T-helper 1 cell treated with Interleukin-12 subunit alpha and Interleukin-12 subunit beta and Interleukin-4 antibody, amounts not matched to agents 30 ng/mL and 1 ng/mL, for 36 hours (primary cell): ENCODE results near the gene HERC6. TPM values are rescaled to one million over a fixed set of nuclear protein-coding genes. Genes with fewer than 3 reads are reported as not detected.
"Not testable (repeated sequence)": the region's sequence is repeated elsewhere in the genome, so short reads cannot be mapped to it uniquely, and the experiment has no call there.

ENCODE experiments used
- intact Hi-C: fragments of 100-400 bp; cut with micrococcal nuclease; formaldehyde crosslinking; loops from one replicate; pipeline ENCODE4 v1.15.1; 2024
- total RNA-seq: library from RNA; stranded (reverse); gene quantifications from 2 replicates; pipeline ENCODE4 v1.2.3, GENCODE V29; 2022

The HERC6 gene
- 53.0 and 55.2 TPM in 2 replicates for total RNA-seq

DNA sequence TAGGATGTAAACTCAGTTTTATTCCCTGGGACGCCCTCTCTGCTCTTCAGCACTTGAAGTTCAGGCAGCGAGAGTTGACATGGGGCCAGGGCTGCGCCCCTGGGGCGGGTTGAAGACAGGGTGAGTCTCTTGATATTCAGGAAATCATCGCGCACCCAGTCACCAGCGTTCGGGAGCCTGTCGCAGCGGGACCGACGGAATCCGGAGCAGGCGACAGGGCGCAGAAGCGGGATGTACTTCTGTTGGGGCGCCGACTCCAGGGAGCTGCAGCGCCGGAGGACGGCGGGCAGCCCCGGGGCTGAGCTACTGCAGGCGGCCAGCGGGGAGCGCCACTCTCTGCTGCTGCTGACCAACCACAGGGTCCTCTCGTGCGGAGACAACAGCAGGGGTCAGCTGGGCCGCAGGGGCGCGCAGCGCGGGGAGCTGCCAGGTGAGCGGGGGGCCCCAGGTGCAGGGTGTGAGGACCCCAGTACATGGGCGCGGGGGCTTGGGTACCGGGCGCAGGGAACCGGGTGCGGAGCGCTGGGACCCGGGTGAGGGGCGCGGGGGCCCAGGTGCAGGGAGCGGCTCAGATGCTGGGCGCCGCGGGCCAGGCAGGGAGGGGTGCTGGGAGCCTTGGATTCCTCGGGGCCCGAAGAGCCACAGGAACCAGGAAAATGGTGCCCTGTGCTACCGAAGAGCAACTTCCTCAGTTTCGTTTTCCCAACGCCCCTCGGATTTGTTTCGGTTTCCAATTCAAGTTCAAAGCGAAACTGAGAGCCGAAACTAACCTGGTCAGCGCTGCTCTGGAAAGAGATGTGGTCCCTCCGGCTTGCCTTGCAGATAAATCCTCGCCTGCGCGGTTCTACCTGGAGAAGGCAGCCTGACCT is at the start of gene HERC6:
HERC6 (plus strand) TSS at position 162 of the 869 bp plus-strand sequence; CDS start at position 232, 70 bp downstream.
- intact Hi-C loops, result loop anchor here (1.0 to 2.0 kb wide), 5 partner anchors 10 to 370 kb away; partner anchors contain the start of genes HERC3 and HERC5

DNA sequence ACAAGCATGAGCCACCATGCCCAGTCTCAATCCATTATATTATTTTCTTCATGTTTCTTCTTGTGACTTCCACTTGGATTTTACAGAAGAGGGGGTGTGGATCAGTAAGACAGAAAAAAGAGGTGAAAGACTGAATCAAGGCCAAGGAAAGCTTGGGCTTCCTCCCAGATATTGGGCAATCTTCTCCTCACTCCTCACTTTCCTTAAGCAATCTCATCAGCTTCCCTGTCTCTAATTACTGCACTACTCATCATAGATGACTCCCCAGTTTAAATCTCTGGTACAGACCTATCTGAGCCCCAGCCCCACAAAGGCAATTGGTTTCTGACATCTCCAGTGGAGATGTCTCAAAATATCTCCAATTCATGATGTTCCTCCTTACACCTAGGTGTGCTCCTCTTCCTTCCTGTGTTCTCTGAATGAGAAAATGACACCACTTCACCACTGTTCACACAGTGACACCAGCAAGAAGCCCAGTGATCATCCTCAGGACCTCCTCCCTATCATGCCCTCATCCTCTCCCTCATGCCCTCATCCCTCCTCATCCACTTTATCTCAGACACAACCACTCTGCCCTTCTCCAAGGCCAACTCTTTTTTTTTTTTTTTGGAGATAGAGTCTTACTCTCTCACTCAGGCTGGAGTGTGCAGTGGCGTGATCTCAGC is 44.8 kb upstream of the HERC6 start:
- intact Hi-C loops, result no loop called here

DNA sequence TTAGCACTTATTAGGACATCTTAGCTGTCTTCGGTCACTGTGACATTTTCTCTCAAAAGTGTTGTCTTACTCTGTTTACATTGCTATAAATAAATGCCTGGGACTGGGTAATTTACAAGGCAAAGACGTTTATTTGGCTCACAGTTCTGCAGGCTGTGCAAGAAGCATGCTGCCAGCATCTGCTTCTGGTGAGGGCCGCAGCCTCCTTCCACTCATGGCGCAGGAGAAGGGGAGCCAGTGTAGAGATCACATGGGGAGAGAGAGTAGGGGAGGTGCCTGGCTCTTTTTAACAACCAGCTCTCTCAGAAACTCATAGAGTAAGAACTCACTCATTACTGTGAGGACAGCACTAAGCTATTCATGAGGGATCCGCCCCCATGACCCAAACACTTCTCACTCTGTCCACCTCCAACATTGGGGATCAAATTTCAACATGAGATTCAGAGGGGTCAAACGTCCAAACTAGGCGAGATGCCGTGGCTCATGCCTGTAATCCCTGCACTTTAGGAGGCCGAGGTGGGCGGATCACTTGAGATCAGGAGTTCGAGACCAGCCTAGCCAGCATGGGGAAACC is 43.5 kb upstream of the HERC6 start:
- intact Hi-C loops, result no loop called here

DNA sequence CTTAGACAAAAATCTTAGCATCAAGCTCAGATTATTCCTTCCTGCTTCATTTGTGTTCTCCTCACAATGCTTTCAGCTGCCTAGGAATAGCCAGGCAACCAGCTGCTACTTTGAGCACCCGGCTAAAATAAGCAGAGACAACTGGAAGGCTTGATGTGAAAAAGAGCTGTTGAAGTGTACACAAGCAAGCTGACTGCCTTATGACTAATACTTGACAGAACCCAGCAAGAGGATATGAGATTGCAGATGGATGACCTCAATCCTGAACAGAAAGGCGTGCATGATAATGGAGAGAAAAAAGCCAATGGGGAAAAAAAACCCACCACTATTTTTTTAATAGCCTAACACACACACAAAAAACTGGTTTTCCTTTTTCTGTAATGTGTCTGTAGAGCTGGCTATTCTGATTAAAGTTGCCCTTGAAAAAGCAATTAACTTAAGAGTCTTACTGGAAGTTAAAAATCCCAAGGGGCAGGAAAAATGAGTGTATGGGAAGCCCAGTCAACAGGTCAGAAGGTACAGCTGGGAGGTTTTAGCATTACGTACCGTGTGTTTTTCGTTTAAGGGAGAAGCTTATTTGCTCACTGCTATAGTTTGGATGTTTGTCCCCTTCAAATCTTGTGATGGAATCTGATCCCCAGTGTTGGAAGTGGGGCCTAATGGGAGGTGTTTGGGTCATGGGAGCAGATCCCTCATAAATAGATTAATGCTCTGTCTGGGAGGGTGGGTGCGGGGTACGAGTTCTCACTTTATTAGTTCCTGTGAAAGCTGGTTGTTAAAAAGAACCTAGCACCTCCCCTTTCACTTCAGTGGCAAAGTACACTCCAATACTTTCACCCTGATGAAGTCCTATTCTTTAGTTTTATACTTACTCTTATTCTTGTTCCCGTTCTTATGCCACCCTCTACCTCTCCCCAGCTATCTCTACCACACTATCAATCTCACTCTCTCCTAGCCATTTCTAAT is 37.1 kb upstream of the HERC6 start:
- intact Hi-C loops, result no loop called here

DNA sequence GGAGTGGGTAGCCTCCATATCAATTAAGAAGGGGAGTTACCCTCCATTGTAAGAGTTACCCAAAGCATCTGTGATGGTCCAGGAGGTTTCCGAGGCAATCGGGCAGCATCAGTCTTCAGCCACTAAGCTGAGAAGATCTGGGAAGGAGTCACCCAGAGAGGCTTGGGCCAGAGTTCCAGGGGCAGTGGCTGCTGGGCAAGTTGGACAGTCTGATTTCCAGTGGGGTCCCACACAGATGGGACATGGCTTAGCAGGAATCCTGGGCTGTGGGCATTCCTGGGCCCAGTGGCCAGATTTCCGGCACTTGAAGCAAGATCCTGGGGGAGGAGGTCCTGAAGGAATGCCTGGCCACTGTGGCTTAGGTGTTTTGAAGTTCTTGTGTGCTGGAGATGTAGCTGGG is 31.8 kb upstream of the HERC6 start:
- intact Hi-C loops, result not testable (repeated sequence)

DNA sequence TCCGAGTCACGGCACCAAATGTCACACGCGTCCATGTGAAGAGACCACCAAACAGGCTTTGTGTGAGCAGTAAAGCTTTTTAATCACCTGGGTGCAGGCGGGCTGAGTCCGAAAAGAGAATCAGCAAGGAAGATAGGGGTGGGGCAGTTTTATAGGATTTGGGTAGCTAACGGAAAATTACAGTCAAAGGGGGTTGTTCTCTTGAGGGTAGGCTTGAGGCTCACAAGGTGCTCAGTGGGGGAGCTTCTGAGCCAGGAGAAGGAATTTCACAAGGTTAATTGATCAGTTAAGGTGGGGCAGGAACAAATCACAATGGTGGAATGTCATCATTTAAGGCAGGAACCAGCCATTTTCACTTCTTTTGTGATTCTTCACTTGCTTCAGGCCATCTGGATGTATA is 29.9 kb upstream of the HERC6 start:
- intact Hi-C loops, result not testable (repeated sequence)

DNA sequence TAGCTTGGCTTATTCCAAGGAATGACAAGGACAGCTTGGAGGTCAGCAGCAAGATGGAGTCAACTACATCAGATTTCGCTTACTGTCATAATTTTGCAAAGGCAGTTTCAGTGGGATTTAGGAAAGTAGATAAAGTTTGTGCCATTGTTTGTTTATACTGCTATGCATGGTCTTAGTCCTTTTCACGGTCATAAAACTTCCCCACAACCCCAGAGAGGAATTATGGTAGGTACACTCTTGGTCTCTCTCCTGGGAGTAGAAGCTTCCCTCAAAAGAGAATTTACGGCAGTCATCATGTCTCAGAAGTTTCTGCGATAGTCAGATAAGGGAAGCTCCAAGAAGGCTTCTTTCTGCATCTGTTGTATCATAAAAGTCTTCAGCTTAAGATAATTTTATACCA is 27.9 kb upstream of the HERC6 start:
- intact Hi-C loops, result no loop called here

DNA sequence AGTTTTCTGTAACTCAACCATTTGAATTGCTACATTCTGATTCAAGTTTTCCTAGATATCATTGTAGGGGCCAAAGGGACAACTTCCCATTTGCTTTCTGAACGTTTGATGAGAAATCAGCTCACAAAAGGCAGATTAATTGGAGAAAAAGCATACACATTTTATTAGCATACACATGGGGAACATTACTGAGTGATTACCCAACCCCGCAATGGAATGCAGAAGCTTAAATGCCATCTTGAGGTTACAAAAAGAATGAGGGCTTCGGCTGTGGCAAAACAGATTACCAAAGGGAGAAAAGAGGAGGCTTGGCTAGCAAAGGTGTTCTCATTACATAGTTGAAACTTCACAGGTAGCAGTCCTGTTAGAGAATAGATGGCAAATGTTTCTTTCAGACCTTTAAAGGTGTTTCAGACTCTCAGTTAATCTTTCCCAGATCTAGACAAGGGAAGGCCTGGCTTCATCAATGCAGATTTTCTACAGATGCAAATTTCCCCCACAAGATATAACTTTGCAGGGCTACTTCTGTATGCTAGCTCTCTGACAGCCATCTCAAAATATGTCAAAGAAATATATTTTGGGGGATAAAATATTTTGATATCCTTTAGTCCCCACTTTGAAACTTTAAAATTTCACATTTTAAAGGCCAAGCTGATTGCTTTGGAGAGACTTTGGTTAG is 26.5 kb upstream of the HERC6 start:
- intact Hi-C loops, result no loop called here

DNA sequence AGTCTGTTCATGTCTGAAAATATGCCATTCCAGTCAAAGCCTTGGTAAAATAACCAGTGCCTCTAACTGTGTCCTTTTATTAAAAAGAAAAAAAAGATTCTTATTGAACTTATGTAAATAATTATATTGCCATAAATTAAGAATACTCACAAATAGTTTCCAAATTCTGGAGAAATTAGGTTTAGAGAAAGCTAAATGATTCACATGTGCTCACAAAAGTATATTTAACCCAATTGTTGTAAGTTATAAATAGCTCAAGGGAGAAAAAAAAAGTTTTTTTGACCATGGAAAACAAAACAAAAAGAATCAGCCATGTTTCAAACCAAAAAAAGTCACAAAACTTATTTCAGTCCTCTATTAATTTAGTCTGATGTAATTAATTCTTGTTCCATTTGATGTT is 25.3 kb upstream of the HERC6 start:
- intact Hi-C loops, result no loop called here

DNA sequence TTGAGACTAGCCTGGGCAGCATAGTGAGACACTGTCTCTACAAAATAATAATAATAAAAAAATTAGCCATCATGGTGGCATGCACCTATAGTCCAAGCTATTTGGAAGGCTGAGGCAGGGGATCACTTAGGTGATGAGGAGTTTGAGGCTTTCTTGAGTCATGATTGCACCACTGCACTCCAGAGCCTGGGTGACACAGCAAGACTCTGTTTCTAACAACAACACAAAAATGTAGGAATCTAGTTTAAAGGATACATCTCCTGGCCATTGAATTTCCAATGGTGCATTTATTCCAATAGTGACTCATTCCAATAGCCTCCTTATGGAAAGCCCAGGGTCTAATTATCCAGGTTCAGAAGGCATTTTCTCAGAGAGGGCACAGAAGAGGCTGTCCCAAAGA is 21.9 kb upstream of the HERC6 start:
- intact Hi-C loops, result no loop called here

DNA sequence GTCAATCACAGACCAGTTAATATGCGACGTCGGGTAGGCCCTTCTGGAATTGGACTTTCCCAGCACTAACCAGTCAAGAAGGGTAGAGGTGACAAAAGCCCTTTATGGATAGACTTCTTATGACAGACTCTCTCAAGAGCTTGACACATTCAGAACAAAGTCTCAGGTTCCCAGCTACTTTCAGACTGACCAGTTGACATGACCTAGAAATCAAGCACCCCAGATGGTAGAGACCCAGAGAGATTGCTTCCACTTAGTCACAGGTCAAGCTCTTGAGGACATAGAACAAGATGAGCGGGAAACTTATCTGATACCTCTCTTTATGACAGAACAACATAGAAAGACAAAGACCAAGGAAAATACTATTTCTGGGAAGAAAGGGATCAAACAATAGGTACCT is 21.4 kb upstream of the HERC6 start:
- intact Hi-C loops, result no loop called here

DNA sequence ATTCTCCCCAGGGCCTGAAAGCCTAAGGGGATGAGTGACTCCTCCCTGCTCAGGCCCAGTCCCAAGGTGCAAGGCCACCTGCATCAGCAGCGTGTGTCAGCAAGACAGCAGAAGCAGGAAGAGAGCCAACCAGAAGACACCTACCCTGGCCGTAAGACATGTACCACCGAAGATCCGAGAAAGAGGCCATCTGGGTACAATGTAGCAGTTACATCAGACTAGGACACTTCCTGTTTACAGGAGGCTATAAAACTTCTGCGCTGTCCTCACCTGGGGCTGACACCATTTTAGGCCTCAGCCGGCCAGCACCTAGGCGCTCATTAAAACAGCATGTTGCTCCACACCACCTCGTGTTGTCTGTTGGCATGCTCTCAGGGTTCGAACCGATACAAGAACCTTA is 19.1 kb upstream of the HERC6 start:
- intact Hi-C loops, result no loop called here

DNA sequence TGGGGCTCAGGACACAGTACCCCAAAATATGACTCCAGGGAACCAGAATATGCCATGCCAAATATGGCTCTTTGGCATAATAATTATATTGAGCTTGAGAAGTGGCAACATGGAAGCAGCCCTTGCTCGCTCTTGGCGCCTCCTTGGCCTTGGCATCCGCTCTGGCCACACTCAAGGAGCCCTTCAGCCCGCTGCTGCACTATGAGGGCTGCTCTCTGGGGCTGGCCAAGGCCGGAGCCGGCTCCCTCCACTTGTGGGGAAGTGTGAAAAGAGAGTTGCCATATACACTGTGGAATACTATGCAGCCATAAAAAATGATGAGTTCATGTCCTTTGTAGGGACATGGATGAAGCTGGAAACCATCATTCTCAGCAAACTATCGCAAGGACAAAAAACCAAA is 18.4 kb upstream of the HERC6 start:
- intact Hi-C loops, result no loop called here

DNA sequence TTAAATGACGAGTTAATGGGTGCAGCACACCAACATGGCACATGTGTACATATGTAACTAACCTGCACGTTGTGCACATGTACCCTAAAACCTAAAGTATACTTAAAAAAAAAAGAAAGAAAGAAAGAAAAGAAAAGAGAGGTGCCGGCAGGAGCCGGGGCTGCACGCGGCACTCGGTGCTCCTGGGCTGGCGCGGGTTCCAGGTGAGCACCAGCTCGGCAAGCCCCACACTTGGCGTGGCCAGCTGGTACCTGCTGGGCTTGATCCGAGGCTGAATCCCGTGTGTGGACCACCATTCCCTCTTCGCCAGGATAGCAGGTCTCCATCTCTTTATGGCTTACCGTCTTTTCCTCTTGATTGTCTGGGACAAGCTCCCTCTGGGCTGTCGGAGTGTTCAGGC is 17.9 kb upstream of the HERC6 start:
- intact Hi-C loops, result no loop called here

DNA sequence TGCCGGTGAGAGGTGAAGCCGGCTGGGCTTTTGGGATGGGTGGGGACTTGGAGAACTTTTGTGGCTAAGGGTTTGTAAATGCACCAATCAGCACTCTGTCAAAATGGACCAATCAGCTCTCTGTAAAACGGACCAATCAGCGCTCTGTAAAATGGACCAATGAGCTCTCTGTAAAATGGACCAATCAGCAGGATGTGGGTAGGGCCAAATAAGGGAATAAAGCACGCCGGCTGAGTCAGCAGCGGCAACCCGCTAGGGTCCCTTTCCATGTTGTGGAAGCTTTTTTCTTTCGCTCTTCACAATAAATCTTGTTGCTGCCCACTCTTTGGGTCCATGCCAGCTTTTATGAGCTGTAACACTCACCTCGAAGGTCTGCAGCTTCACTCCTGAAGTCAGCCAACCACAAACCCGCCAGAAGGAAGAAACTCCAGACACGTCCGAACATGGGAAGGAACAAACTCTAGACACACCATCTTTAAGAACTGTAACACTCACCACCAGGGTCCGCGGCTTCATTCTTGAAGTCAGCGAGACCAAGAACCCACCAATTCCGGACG is 17.4 kb upstream of the HERC6 start:
- intact Hi-C loops, result not testable (repeated sequence)

DNA sequence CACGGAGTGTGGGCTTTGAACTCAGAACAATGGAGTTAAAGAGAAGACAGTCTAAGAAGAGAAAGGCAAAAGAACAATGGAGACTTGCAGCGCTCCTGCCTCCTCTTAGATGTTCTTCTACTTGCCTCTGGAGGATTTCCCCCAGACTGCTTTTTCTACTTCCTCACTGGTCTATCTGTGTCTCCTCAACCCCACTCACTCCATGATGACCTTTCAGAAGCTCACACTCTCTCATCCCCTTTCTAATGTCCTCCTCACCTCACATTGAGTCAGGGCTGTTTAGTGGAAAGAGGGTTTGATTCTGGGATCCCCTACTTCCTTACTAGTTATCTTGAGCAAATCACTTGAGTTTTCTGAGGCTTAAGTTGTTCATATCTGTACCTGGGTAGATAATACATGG is 12.2 kb upstream of the HERC6 start:
- intact Hi-C loops, result no loop called here

DNA sequence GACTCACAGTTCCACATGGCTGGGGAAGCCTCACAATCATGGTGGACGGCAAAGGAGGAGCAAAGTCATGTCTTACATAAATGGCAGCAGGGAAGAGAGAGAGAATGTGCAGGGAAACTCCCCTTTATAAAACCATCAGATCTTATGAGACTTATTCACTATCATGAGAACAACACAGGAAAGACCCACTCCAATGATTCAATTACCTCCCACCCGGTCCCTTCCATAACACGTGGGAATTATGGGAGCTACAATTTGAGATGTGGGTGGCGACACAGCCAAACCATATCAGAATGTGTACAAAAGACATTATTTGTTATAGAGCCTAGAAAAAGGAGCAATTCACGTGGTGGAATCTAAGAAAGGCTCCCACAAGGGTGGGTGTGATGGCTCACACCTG is 10.8 kb upstream of the HERC6 start:
- intact Hi-C loops, result no loop called here

DNA sequence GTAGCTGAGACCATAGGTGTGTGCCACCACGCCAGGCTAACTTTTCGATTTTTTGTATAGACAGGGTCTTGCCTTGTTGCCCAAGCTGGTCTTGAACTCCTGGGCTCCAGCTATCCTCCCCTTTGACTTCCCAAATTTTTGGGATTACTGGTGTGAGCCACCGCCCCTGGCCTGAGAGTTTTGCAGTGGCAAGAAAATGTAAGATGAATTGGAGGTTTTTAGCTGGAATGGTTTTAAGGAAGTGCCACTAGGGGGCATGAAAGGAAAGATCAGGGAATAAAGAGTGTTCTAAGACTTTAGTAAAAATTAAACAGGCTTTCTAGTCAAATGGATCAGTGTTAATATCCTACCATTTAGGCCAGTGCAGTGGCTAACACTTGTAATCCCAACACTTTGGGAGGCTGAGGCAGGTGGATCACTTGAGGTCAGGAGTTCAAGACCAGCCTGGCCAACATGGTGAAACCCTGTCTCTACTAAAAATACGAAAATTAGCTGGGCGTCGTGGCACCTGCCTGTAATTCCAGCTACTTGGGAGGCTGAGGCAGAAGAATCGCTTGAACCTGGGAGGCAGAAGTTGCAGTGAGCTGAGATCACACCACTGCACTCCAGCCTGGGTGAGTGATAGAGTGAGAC is 9.4 kb upstream of the HERC6 start:
- intact Hi-C loops, result loop anchor here (1.0 kb wide), 3 partner anchors 9 to 150 kb away; partner anchors contain the start of gene HERC6

DNA sequence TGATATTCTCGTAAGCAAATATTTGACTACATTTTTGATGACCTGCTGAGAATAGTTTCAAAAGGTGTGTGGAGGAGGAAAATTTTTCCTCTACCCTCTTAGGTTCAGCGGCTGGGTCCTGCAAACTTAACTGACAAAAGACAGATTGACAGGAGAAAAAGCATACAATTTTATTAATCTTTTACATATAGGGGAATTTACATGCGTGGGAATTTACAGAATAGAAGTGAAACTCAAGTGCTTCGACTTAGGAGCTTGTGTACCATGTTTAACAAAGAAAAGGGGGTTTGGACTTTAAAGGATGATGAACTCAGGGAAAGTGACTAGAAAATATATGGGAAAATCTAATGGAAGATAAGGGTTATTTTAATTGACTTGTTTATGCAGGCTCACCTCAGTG is 2.5 kb downstream of the HERC6 start:
- intact Hi-C loops, result loop anchor here (5.0 to 10.0 kb wide), 4 partner anchors 231 to 1839 kb away; partner anchors contain the start of gene AFF1

DNA sequence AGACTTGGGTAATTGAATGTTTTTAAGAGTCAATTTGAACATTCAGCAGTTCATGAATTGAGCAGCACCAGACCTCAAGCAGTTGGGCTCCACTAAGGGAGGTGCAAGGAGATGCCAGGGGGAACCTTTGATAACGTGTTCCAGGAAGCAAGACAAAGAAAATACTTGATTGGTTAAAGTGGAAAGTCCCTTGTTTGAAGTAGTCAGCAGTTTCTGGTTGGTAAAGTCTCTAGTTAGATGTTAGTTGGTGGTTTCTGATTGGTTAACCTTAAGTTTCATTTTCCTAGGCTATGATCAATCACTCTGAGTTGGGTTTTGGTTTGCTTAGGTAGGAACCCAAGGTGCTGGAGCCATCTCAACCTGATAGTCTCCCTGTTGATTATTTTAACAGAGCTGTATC is 4.0 kb downstream of the HERC6 start:
- intact Hi-C loops, result loop anchor here (1.0 to 10.0 kb wide), 11 partner anchors 75 to 1840 kb away; partner anchors contain the start of genes AFF1, HERC5, KLHL8 and NUDT9
